HUES64 (cell line): Measurements from ENCODE around the gene TBC1D22A.

ENCODE experiments used
- H3K27ac ChIP-seq: 2 replicates; pipeline ENCODE4 v1.7.0; 2013; ENCODE audit warnings: low read depth, low read length, inconsistent platforms
- H3K27me3 ChIP-seq: 2 replicates; pipeline ENCODE4 v1.6.1; 2013; ENCODE audit warnings: mild to moderate bottlenecking, low read length; ENCODE audit not compliant: insufficient read depth
- H3K36me3 ChIP-seq: 2 replicates; pipeline ENCODE4 v1.6.1; 2013; ENCODE audit warnings: mild to moderate bottlenecking, low read length; ENCODE audit not compliant: insufficient read depth
- H3K4me1 ChIP-seq: 2 replicates; pipeline ENCODE4 v1.6.1; 2013; ENCODE audit warnings: mild to moderate bottlenecking, low read length, moderate library complexity; ENCODE audit not compliant: insufficient read depth
- H3K4me3 ChIP-seq: 2 replicates; pipeline ENCODE4 v1.5.1; 2013; ENCODE audit warnings: mild to moderate bottlenecking, low read length, moderate library complexity
- H3K9ac ChIP-seq: 2 replicates; pipeline ENCODE4 v1.6.1; 2013; ENCODE audit warnings: mild to moderate bottlenecking, low read depth, low read length
- H3K9me3 ChIP-seq: 2 replicates; pipeline ENCODE4 v1.6.1; 2013; ENCODE audit warnings: low read depth, low read length; ENCODE audit not compliant: insufficient read depth
- WGBS: fragments of 150-250, 120-280 bp; methylation state at CpG from one replicate; pipeline ENCODE4 v1.1.7; 2013; ENCODE audit warnings: missing lambda C conversion rate; 5-methylcytosine and 5-hydroxymethylcytosine counted together

TBC1D22A gene

GRCh38 chr22:46883092-46883910 is 120.9 kb downstream of the TBC1D22A start:
- H3K27ac ChIP-seq: no peak overlapping the region
- H3K4me1 ChIP-seq: no peaks in the 10 kb centered on the region
- no peaks in the 10 kb centered on the region; the same call in 1 of the 2 replicates for H3K36me3 ChIP-seq
- 73% methylated on average over 12 of the region's 12 CpGs for WGBS
- H3K9me3 ChIP-seq: no peaks in the 10 kb centered on the region
- H3K27me3 ChIP-seq: no peaks in the 10 kb centered on the region
- H3K9ac ChIP-seq: no peak overlapping the region
- H3K4me3 ChIP-seq: no peak overlapping the region

DNA sequence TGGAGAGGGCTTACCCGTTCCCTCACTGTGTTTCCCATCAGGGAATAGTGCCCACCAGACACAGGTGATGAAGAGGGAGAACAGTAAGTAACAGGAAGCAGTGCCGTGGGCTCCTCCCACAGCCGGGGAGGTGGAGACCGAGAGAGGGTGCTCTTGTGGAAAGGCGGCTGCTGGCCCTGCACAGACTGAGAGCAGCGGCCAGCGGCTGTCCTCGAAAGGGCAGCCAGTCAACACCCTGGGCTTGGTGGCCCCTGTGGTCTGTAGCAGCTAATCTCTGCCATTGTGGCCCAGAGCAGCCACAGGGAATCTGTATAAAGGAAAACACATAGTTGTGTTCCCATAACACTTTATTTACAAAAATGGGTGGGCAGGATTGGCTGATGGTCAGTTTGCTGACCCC is 121.9 kb downstream of the TBC1D22A start:
- Histone ChIP-seq H3K9ac (no peak overlapping the region), H3K4me1 (no peaks in the 10 kb centered on the region), H3K9me3 (no peaks in the 10 kb centered on the region), H3K36me3 (no peaks in the 10 kb centered on the region), H3K27me3 (no peaks in the 10 kb centered on the region), H3K27ac (no peak overlapping the region), H3K4me3 (no peak overlapping the region)
- 90% methylated on average over 8 of the region's 8 CpGs for WGBS

GRCh38 chr22:46887978-46888377 is 125.5 kb downstream of the TBC1D22A start:
- no peaks in the 10 kb centered on the region for H3K9me3 ChIP-seq
- peaks cover 9% of the 10 kb centered on the region; the same call in 1 of the 2 replicates for H3K36me3 ChIP-seq
- no peak overlapping the region for H3K9ac ChIP-seq
- 94% methylated on average over 11 of the region's 11 CpGs for WGBS
- H3K27ac ChIP-seq: no peak overlapping the region
- no peaks in the 10 kb centered on the region for H3K4me1 ChIP-seq
- H3K27me3 ChIP-seq: no peaks in the 10 kb centered on the region
- H3K4me3 ChIP-seq: no peak overlapping the region

- H3K4me3 ChIP-seq: no peak overlapping the region
- peaks cover 17% of the 10 kb centered on the region for H3K36me3 ChIP-seq
- WGBS: 94% methylated on average over 10 of the region's 10 CpGs
- H3K4me1 ChIP-seq: no peaks in the 10 kb centered on the region
- no peak overlapping the region for H3K9ac ChIP-seq
- no peak overlapping the region for H3K27ac ChIP-seq
- H3K9me3 ChIP-seq: no peaks in the 10 kb centered on the region
- H3K27me3 ChIP-seq: no peaks in the 10 kb centered on the region
Measured at GRCh38 chr22:46890819-46891218, 128.4 kb downstream of the TBC1D22A start.

DNA sequence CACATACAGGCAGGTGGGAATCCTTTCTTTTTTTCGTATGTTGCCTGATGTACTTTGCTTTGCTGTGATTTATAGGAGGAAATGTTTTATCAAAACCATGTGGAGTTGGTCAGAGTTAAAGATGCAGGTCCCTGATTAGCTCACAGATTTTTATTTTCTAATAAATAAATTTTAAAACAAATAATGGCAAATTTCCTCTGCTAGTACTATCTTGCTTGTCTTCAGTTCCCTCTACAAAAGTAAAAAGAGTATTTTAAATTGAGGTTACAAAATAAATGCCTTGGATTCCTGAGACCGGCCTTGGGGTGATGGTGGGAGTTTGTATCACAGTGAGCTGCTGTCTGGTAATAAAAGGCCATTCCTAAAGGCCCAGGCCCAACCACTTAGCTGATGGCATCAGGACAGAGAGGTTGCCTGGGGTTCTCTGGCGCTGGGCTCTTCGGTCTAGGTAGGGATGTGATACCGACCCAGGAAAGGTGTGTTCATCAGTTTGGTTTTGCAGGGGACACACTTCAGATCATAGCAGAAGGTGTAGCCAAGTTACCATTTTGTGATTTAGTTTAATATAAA is 129.0 kb downstream of the TBC1D22A start:
- Histone ChIP-seq H3K27me3 (no peaks in the 10 kb centered on the region), H3K27ac (no peak overlapping the region), H3K36me3 (peaks cover 20% of the 10 kb centered on the region), H3K4me3 (no peak overlapping the region), H3K9ac (no peak overlapping the region), H3K9me3 (no peaks in the 10 kb centered on the region), H3K4me1 (no peaks in the 10 kb centered on the region)
- 93% methylated on average over 5 of the region's 5 CpGs for WGBS

DNA sequence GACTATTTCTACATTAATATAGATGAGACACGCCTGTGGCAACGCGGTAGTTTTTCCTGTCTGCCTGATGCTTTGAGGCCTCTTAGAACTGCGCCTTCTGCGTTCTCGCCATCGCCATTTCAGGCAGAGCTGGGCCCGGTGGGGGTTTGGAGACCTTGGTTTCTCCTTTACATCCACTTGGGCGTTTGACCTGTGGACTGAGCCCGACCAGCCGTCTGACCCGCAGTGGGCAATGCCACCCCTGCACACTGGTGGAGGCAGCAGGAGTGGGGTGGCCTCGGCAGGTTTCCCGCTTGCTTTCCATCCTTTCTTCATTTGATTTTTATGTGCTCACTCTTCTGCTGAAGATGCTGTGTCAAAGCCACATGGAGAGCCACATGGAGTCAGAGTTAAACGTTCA is 130.4 kb downstream of the TBC1D22A start:
- no peaks in the 10 kb centered on the region for H3K9me3 ChIP-seq
- H3K27ac ChIP-seq: no peak overlapping the region
- H3K36me3 ChIP-seq: peaks cover 23% of the 10 kb centered on the region
- no peaks in the 10 kb centered on the region for H3K4me1 ChIP-seq
- H3K4me3 ChIP-seq: no peak overlapping the region
- no peak overlapping the region for H3K9ac ChIP-seq
- H3K27me3 ChIP-seq: no peaks in the 10 kb centered on the region
- 90% methylated on average over 15 of the region's 15 CpGs for WGBS

GRCh38 chr22:46893281-46894020 is 131.0 kb downstream of the TBC1D22A start:
- peaks cover 23% of the 10 kb centered on the region for H3K36me3 ChIP-seq
- WGBS: 93% methylated on average over 10 of the region's 10 CpGs
- H3K27me3 ChIP-seq: no peaks in the 10 kb centered on the region
- H3K9ac ChIP-seq: no peak overlapping the region
- no peaks in the 10 kb centered on the region for H3K9me3 ChIP-seq
- H3K4me3 ChIP-seq: no peak overlapping the region
- no peaks in the 10 kb centered on the region for H3K4me1 ChIP-seq
- H3K27ac ChIP-seq: no peak overlapping the region

DNA sequence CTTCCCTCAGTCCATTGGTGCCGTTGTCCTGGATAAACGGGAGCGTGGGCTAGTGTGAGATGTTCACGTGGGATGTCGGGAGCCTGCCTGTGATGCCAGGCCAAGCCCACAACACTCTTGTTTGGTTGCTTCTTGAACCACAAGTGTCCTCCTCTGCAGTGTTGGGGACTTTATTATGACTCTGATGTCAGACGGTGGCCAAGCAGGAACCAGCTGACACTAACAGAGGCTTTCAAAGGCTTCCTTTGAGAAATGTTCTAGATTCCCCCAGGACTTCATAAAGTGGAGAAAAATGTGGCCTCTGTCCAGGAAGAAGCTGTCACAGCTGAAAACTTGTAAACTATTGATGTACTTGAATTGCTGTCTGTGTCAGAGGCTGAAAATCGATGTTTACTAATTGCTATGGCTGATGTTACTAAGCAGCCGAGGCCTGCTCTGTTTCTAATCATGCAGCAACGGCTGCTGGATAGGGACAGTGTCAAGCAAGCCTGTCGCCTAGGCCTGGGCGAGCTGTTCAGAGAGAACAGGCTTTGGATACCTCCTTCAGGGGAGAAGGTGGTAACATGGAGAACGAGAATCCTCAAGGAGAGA is 131.7 kb downstream of the TBC1D22A start:
- WGBS: 96% methylated on average over 12 of the region's 12 CpGs
- no peaks in the 10 kb centered on the region for H3K9me3 ChIP-seq
- H3K36me3 ChIP-seq: peaks cover 23% of the 10 kb centered on the region
- H3K9ac ChIP-seq: no peak overlapping the region
- no peak overlapping the region for H3K27ac ChIP-seq
- H3K4me1 ChIP-seq: no peaks in the 10 kb centered on the region
- H3K27me3 ChIP-seq: no peaks in the 10 kb centered on the region
- no peak overlapping the region for H3K4me3 ChIP-seq

GRCh38 chr22:46894851-46895640 is 132.6 kb downstream of the TBC1D22A start:
- Histone ChIP-seq H3K4me1 (no peaks in the 10 kb centered on the region), H3K9ac (no peak overlapping the region), H3K4me3 (no peak overlapping the region), H3K36me3 (peaks cover 23% of the 10 kb centered on the region), H3K27me3 (no peaks in the 10 kb centered on the region), H3K27ac (no peak overlapping the region), H3K9me3 (no peaks in the 10 kb centered on the region)
- 95% methylated on average over 14 of the region's 15 CpGs for WGBS

GRCh38 chr22:46895753-46896152 is 133.3 kb downstream of the TBC1D22A start:
- Histone ChIP-seq H3K36me3 (peaks cover 23% of the 10 kb centered on the region), H3K4me3 (no peak overlapping the region), H3K4me1 (no peaks in the 10 kb centered on the region), H3K27me3 (no peaks in the 10 kb centered on the region), H3K9me3 (no peaks in the 10 kb centered on the region), H3K27ac (no peak overlapping the region), H3K9ac (no peak overlapping the region)
- WGBS: 96% methylated on average over 11 of the region's 11 CpGs
